ENCODE data around the gene MPO.

Gene MPO

DNA sequence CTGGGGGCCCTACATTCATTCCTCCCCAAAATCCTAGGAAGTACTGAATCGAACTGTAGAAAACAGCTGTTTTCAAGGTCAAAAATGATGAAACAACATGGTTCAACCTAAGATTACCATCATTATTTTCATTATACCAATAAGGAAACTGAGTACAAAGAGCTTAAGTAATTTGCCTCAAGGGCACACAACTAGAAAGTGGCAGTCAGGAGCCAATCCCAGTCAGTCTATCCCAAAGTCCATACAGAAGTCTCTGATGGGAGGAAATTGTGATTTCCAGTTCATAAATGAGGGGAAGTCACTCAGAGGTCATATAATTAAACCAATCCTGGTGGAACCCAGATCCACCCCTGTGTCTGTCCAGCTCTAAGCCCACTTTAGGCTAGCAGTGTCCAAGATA, 34.0 kb downstream of the MPO start:
- H2AFZ ChIP-seq (ENCODE audit: low read depth, low read length): no peak overlapping the region
- no peak overlapping the region for H3K4me3 ChIP-seq (ENCODE audit: low read length)
- H3K27me3 ChIP-seq (ENCODE audit: insufficient read depth, low read length): peaks cover 77% of the 10 kb centered on the region
- H3K4me1 ChIP-seq (ENCODE audit: insufficient read depth, low read length): no peaks in the 10 kb centered on the region
- no peaks in the 10 kb centered on the region for H3K36me3 ChIP-seq (ENCODE audit: insufficient read depth, low read length)
- H3K9me3 ChIP-seq (ENCODE audit: low read length): no peaks in the 10 kb centered on the region

GRCh38 chr17:58246104-58246740, 34.5 kb downstream of the MPO start:
- Histone ChIP-seq H3K4me3 (ENCODE audit: low read length) (no peak overlapping the region), H3K27me3 (ENCODE audit: insufficient read depth, low read length) (peaks cover 74% of the 10 kb centered on the region), H2AFZ (ENCODE audit: low read depth, low read length) (no peak overlapping the region), H3K36me3 (ENCODE audit: insufficient read depth, low read length) (no peaks in the 10 kb centered on the region), H3K4me1 (ENCODE audit: insufficient read depth, low read length) (no peaks in the 10 kb centered on the region), H3K9me3 (ENCODE audit: low read length) (no peaks in the 10 kb centered on the region)

- Histone ChIP-seq H3K4me3 (ENCODE audit: low read length) (no peak overlapping the region), H3K4me1 (ENCODE audit: insufficient read depth, low read length) (no peaks in the 10 kb centered on the region), H2AFZ (ENCODE audit: low read depth, low read length) (no peak overlapping the region), H3K9me3 (ENCODE audit: low read length) (no peaks in the 10 kb centered on the region), H3K36me3 (ENCODE audit: insufficient read depth, low read length) (no peaks in the 10 kb centered on the region), H3K27me3 (ENCODE audit: insufficient read depth, low read length) (peaks cover 72% of the 10 kb centered on the region)
Measured at GRCh38 chr17:58245428-58246103, 35.2 kb downstream of the MPO start.

DNA sequence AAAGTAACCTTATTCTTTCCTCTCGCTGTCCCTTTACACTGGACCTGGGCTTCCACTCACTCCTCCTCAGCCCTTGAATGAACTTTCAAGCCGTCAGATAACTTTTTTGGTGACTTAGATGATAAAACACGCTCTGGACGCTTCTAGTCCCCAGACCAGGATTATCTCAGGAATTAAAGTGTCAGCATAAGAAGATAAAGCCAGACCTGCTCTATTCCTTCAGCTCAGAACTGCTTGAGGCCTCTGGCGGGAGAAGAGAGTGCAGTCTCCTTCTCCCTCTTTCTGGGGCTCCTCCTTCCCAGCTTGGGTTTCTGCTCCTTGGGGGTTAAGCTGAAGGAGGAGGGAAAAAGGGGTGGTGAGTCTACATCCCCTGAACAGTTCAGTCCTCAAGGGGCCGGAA, 35.8 kb downstream of the MPO start:
- no peaks in the 10 kb centered on the region for H3K36me3 ChIP-seq (ENCODE audit: insufficient read depth, low read length)
- H3K9me3 ChIP-seq (ENCODE audit: low read length): no peaks in the 10 kb centered on the region
- H3K4me1 ChIP-seq (ENCODE audit: insufficient read depth, low read length): no peaks in the 10 kb centered on the region
- peaks cover 70% of the 10 kb centered on the region for H3K27me3 ChIP-seq (ENCODE audit: insufficient read depth, low read length)
- H2AFZ ChIP-seq (ENCODE audit: low read depth, low read length): no peak overlapping the region
- H3K4me3 ChIP-seq (ENCODE audit: low read length): no peak overlapping the region

DNA sequence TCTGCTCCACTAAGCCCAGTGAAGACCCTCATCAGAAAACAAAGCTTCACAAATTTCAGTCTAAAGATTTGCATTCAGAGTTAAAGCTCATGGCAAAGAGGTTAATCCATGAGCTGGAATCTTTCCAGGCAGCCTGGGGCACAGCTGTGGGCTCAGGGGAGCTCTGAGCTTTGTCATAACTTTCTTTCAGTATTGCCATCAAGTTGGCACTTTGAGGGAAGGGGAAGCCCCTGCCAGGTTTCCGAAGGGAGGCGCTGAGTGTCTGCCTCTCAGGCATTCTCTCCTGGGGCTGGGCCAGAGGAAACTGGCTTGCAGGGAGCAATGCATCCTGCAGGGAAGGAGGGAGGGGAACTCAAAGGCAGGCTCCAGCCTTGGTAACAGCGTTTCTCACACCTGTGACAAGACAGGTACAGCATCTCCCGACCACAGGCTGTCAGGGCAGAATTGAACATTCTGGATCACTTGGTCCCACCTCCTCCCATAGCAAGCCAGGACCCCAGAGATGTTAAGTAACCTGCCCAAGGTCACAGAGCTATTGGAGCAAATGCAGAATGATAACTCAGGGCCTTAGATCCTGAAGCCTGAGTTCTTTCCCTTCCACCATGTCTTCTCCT, 38.5 kb downstream of the MPO start:
- peaks cover 70% of the 10 kb centered on the region for H3K27me3 ChIP-seq (ENCODE audit: insufficient read depth, low read length)
- H3K36me3 ChIP-seq (ENCODE audit: insufficient read depth, low read length): no peaks in the 10 kb centered on the region
- no peak overlapping the region for H2AFZ ChIP-seq (ENCODE audit: low read depth, low read length)
- H3K4me1 ChIP-seq (ENCODE audit: insufficient read depth, low read length): no peaks in the 10 kb centered on the region
- no peaks in the 10 kb centered on the region for H3K9me3 ChIP-seq (ENCODE audit: low read length)
- H3K4me3 ChIP-seq (ENCODE audit: low read length): no peak overlapping the region

GRCh38 chr17:58239987-58240386, 40.7 kb downstream of the MPO start:
- Histone ChIP-seq H2AFZ (ENCODE audit: low read depth, low read length) (no peak overlapping the region), H3K36me3 (ENCODE audit: insufficient read depth, low read length) (no peaks in the 10 kb centered on the region), H3K27me3 (ENCODE audit: insufficient read depth, low read length) (peaks cover 55% of the 10 kb centered on the region), H3K4me1 (ENCODE audit: insufficient read depth, low read length) (no peaks in the 10 kb centered on the region), H3K4me3 (ENCODE audit: low read length) (no peak overlapping the region), H3K9me3 (ENCODE audit: low read length) (no peaks in the 10 kb centered on the region)

DNA sequence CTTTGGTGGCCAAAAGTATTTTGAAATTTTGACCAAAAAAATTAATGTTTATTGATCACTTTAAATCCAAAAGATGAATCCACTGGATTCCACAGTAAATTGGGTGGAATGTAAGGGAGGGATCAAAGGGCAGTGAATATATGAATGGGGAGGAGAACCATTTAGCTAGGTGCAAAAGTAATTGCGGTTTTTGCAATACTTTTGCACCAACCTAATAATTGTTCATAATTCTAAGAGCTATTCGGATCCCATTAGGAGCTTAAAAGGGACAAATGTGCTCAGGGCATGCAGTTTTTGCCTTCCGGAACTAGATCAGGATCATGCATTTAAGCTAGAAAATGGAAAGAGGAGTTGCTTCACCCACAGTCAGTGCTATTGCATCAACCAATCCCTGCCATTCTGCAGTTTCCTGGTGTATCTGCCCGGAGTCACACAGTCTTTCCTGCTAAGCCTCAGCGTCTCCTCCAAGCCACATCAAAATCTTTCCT, 42.5 kb downstream of the MPO start, which contains the start of gene LPO:
Gene LPO (plus strand): TSS at position 438 of the 488 bp plus-strand sequence. CDS start 4,396 bp downstream, outside the sequence.
- Histone ChIP-seq H3K36me3 (ENCODE audit: insufficient read depth, low read length) (no peaks in the 10 kb centered on the region), H3K4me3 (ENCODE audit: low read length) (no peak within 1 kb of the TSS), H3K27me3 (ENCODE audit: insufficient read depth, low read length) (peaks cover 38% of the 10 kb centered on the region), H2AFZ (ENCODE audit: low read depth, low read length) (no peak within 1 kb of the TSS), H3K4me1 (ENCODE audit: insufficient read depth, low read length) (no peaks in the 10 kb centered on the region), H3K9me3 (ENCODE audit: low read length) (no peaks in the 10 kb centered on the region)

DNA sequence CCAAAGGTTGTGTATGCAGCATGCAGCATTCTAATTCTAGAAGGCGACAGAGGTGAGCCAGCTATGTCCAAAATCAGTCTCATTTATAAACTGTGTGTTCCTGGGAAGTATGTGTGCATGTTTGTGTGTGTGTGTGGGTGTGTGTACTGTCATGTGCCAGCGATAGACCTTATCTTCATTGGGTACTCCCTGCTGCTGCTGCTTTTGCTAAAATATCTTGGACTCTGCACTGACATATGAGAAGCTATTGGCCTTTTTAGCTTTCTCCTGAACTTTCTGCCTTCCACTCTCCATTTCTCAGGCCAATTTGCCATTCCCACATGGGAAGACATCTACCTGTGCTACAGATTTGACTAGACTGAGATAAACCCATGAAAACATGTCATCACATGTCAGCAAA, 44.3 kb downstream of the MPO start:
- no peaks in the 10 kb centered on the region for H3K36me3 ChIP-seq (ENCODE audit: insufficient read depth, low read length)
- H3K9me3 ChIP-seq (ENCODE audit: low read length): no peaks in the 10 kb centered on the region
- H3K4me3 ChIP-seq (ENCODE audit: low read length): no peak overlapping the region
- H2AFZ ChIP-seq (ENCODE audit: low read depth, low read length): no peak overlapping the region
- peaks cover 41% of the 10 kb centered on the region for H3K27me3 ChIP-seq (ENCODE audit: insufficient read depth, low read length)
- no peaks in the 10 kb centered on the region for H3K4me1 ChIP-seq (ENCODE audit: insufficient read depth, low read length)

DNA sequence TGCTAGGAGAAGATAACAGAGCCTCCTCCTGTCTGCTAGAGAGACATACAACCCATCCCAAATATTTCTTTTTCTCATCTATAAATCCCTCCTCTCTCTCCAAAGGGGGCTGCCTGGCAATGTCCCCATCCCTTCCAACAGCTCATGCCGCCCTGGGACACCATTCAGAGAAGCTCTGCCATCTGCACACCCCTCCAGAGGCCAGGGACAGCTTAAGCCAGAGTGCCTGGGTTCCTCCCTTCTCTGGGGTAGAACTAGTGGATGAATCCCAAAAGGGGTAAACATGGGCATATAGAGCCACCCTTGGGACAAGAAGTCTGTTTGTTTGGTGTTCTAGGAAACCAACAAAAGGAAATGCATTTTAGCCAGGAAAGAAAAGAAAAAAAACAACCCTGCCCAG, 44.9 kb downstream of the MPO start:
- no peak overlapping the region for H3K4me3 ChIP-seq (ENCODE audit: low read length)
- peaks cover 41% of the 10 kb centered on the region for H3K27me3 ChIP-seq (ENCODE audit: insufficient read depth, low read length)
- no peaks in the 10 kb centered on the region for H3K4me1 ChIP-seq (ENCODE audit: insufficient read depth, low read length)
- H2AFZ ChIP-seq (ENCODE audit: low read depth, low read length): no peak overlapping the region
- no peaks in the 10 kb centered on the region for H3K9me3 ChIP-seq (ENCODE audit: low read length)
- H3K36me3 ChIP-seq (ENCODE audit: insufficient read depth, low read length): no peaks in the 10 kb centered on the region

GRCh38 chr17:58234512-58234911, 46.2 kb downstream of the MPO start:
- H3K4me3 ChIP-seq (ENCODE audit: low read length): no peak overlapping the region
- H3K36me3 ChIP-seq (ENCODE audit: insufficient read depth, low read length): no peaks in the 10 kb centered on the region
- no peaks in the 10 kb centered on the region for H3K4me1 ChIP-seq (ENCODE audit: insufficient read depth, low read length)
- H3K9me3 ChIP-seq (ENCODE audit: low read length): no peaks in the 10 kb centered on the region
- no peak overlapping the region for H2AFZ ChIP-seq (ENCODE audit: low read depth, low read length)
- H3K27me3 ChIP-seq (ENCODE audit: insufficient read depth, low read length): peaks cover 36% of the 10 kb centered on the region

DNA sequence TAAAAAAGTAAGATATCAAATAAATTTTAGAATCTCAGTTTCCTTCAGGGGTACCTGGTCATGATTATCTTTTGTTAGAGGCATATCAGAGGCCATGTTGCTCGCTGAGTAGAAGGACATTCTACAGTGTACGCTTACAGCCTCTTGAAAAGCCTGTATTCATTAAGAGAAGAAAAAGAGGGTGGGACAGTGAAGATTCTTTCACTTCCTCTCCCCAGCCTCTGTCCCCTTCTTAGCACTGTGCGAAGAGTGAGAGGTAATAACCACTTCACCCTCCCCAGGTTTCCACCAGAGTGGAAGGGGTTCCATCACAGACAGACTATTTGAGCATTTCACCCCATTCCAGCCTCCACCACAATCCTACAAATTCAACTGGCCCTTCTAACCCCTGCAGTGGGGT, 47.2 kb downstream of the MPO start:
- Histone ChIP-seq H3K36me3 (ENCODE audit: insufficient read depth, low read length) (no peaks in the 10 kb centered on the region), H3K4me3 (ENCODE audit: low read length) (no peak overlapping the region), H3K27me3 (ENCODE audit: insufficient read depth, low read length) (peaks cover 26% of the 10 kb centered on the region), H3K4me1 (ENCODE audit: insufficient read depth, low read length) (no peaks in the 10 kb centered on the region), H3K9me3 (ENCODE audit: low read length) (no peaks in the 10 kb centered on the region), H2AFZ (ENCODE audit: low read depth, low read length) (no peak overlapping the region)

GRCh38 chr17:58232707-58233156, 48.0 kb downstream of the MPO start:
- no peak overlapping the region for H2AFZ ChIP-seq (ENCODE audit: low read depth, low read length)
- H3K4me3 ChIP-seq (ENCODE audit: low read length): no peak overlapping the region
- H3K36me3 ChIP-seq (ENCODE audit: insufficient read depth, low read length): no peaks in the 10 kb centered on the region
- H3K27me3 ChIP-seq (ENCODE audit: insufficient read depth, low read length): peaks cover 25% of the 10 kb centered on the region
- H3K9me3 ChIP-seq (ENCODE audit: low read length): no peaks in the 10 kb centered on the region
- no peaks in the 10 kb centered on the region for H3K4me1 ChIP-seq (ENCODE audit: insufficient read depth, low read length)

GRCh38 chr17:58231641-58232040, 49.1 kb downstream of the MPO start:
- peaks cover 26% of the 10 kb centered on the region for H3K27me3 ChIP-seq (ENCODE audit: insufficient read depth, low read length)
- H3K36me3 ChIP-seq (ENCODE audit: insufficient read depth, low read length): no peaks in the 10 kb centered on the region
- no peak overlapping the region for H3K4me3 ChIP-seq (ENCODE audit: low read length)
- no peaks in the 10 kb centered on the region for H3K9me3 ChIP-seq (ENCODE audit: low read length)
- no peak overlapping the region for H2AFZ ChIP-seq (ENCODE audit: low read depth, low read length)
- H3K4me1 ChIP-seq (ENCODE audit: insufficient read depth, low read length): no peaks in the 10 kb centered on the region
